ENCODE measurements around the gene CREBZF.

The CREBZF gene

GRCh38 chr11:85664615-85665481, at the start of gene CREBZF:
Gene CREBZF (minus strand): TSS chr11:85665129. CDS start chr11:85664875, 254 bp downstream.
- Histone ChIP-seq H3K4me1 (peaks cover 3 to 35% (median 26%) of the 10 kb centered on the region in 10 experiments; a peak in 18 of 20 replicates), H3K4me2 (peak within 1 kb of the TSS; percentile 82 to 98 (median 91)), H3K9ac (peak within 1 kb of the TSS; percentile 94 to 100 (median 98)), H3K36me3 (peaks cover 8 to 37% (median 23%) of the 10 kb centered on the region in 11 experiments; a peak in 18 of 22 replicates), H3K9me3 (replicated peaks in 1 of 11) (no peaks in the 10 kb centered on the region), H3K27me3 (no peaks in the 10 kb centered on the region), H3K4me3 (peak within 1 kb of the TSS; percentile 85 to 99 (median 90)), H4K20me1 (peaks cover 38 to 48% (median 42%) of the 10 kb centered on the region in 11 experiments), H3K27ac (peak within 1 kb of the TSS; percentile 93 to 100 (median 98))
- TF ChIP-seq Cebpa-rat (IDR thresholded peaks at IDR 0.05), result no peak

- Histone ChIP-seq H4K20me1 (no peaks in the 10 kb centered on the region), H3K4me2 (no peak overlapping the region), H3K27me3 (no peaks in the 10 kb centered on the region), H3K27ac (no peak overlapping the region), H3K4me3 (no peak overlapping the region), H3K4me1 (no peaks in the 10 kb centered on the region), H3K9ac (no peak overlapping the region), H3K36me3 (no peaks in the 10 kb centered on the region), H3K9me3 (replicated peaks in 1 of 11) (no peaks in the 10 kb centered on the region)
- no peak for TF ChIP-seq Cebpa-rat (IDR thresholded peaks at IDR 0.05)
Measured at GRCh38 chr11:85712953-85713352, 48.0 kb upstream of the CREBZF start.

- Histone ChIP-seq H3K36me3 (no peaks in the 10 kb centered on the region), H3K27me3 (no peaks in the 10 kb centered on the region), H3K27ac (no peak overlapping the region), H4K20me1 (no peaks in the 10 kb centered on the region), H3K9ac (no peak overlapping the region), H3K4me3 (no peak overlapping the region), H3K9me3 (replicated peaks in 1 of 11) (no peaks in the 10 kb centered on the region), H3K4me1 (no peaks in the 10 kb centered on the region), H3K4me2 (no peak overlapping the region)
- TF ChIP-seq Cebpa-rat (IDR thresholded peaks at IDR 0.05), result no peak
Measured at GRCh38 chr11:85710917-85711316, 46.0 kb upstream of the CREBZF start.

- no peaks in the 10 kb centered on the region for H3K36me3 ChIP-seq
- no peak overlapping the region for H3K9ac ChIP-seq
- no peak overlapping the region for H3K4me2 ChIP-seq
- H3K27me3 ChIP-seq, result no peaks in the 10 kb centered on the region
- H3K27ac ChIP-seq, result no peak overlapping the region
- no peak overlapping the region for H3K4me3 ChIP-seq
- 0 out of 20 replicates have a peak, but pooled peaks cover 0 to 6% (median 0%) of the 10 kb centered on the region in 10 experiments for H3K4me1 ChIP-seq
- TF ChIP-seq Cebpa-rat (IDR thresholded peaks at IDR 0.05), result no peak
- H4K20me1 ChIP-seq, result no peaks in the 10 kb centered on the region
- no peaks in the 10 kb centered on the region for H3K9me3 ChIP-seq (replicated peaks in 1 of 11)
Measured at GRCh38 chr11:85709941-85710702, 45.2 kb upstream of the CREBZF start.

GRCh38 chr11:85705800-85706199, 40.9 kb upstream of the CREBZF start:
- Histone ChIP-seq H3K36me3 (no peaks in the 10 kb centered on the region), H3K4me2 (0 out of 22 replicates have a peak overlapping the region, but pooled peaks of 1 of the 11 experiments have one; percentile 12), H3K9ac (no peak overlapping the region), H3K27ac (no peak overlapping the region), H4K20me1 (no peaks in the 10 kb centered on the region), H3K4me1 (0 out of 20 replicates have a peak, but pooled peaks cover 0 to 6% (median 0%) of the 10 kb centered on the region in 10 experiments), H3K27me3 (no peaks in the 10 kb centered on the region), H3K4me3 (no peak overlapping the region), H3K9me3 (replicated peaks in 1 of 11) (peaks cover 0 to 9% (median 0%) of the 10 kb centered on the region in 11 experiments; a peak in 1 of 22 replicates)
- no peak for TF ChIP-seq Cebpa-rat (IDR thresholded peaks at IDR 0.05)

GRCh38 chr11:85704967-85705366, 40.0 kb upstream of the CREBZF start:
- Histone ChIP-seq H3K9me3 (replicated peaks in 1 of 11) (peaks cover 0 to 9% (median 0%) of the 10 kb centered on the region in 11 experiments; a peak in 1 of 22 replicates), H3K4me2 (no peak overlapping the region), H4K20me1 (no peaks in the 10 kb centered on the region), H3K4me1 (peaks cover 0 to 8% (median 5%) of the 10 kb centered on the region in 10 experiments; a peak in 10 of 20 replicates), H3K9ac (no peak overlapping the region), H3K27ac (no peak overlapping the region), H3K36me3 (no peaks in the 10 kb centered on the region), H3K4me3 (no peak overlapping the region), H3K27me3 (no peaks in the 10 kb centered on the region)
- no peak for TF ChIP-seq Cebpa-rat (IDR thresholded peaks at IDR 0.05)

GRCh38 chr11:85699957-85700741, 35.2 kb upstream of the CREBZF start:
- Histone ChIP-seq H3K27ac (0 out of 22 replicates have a peak overlapping the region, but pooled peaks of 2 of the 11 experiments have one; percentile 6 to 8), H3K9ac (no peak overlapping the region), H3K4me3 (no peak overlapping the region), H3K4me1 (peaks cover 0 to 15% (median 8%) of the 10 kb centered on the region in 10 experiments; a peak in 12 of 20 replicates), H3K4me2 (peak overlapping the region in 10 of 11 experiments; percentile 5 to 54 (median 26); a peak in 12 of 22 replicates), H3K9me3 (replicated peaks in 1 of 11) (peaks cover 0 to 9% (median 0%) of the 10 kb centered on the region in 11 experiments; a peak in 1 of 22 replicates), H3K27me3 (no peaks in the 10 kb centered on the region), H3K36me3 (no peaks in the 10 kb centered on the region), H4K20me1 (no peaks in the 10 kb centered on the region)
- TF ChIP-seq Cebpa-rat (IDR thresholded peaks at IDR 0.05), result no peak

- peaks cover 0 to 9% (median 0%) of the 10 kb centered on the region in 11 experiments; a peak in 1 of 22 replicates for H3K9me3 ChIP-seq (replicated peaks in 1 of 11)
- no peak overlapping the region for H3K27ac ChIP-seq
- no peaks in the 10 kb centered on the region for H3K36me3 ChIP-seq
- H4K20me1 ChIP-seq, result no peaks in the 10 kb centered on the region
- TF ChIP-seq Cebpa-rat (IDR thresholded peaks at IDR 0.05), result no peak
- H3K9ac ChIP-seq, result no peak overlapping the region
- peaks cover 0 to 15% (median 8%) of the 10 kb centered on the region in 10 experiments; a peak in 12 of 20 replicates for H3K4me1 ChIP-seq
- H3K27me3 ChIP-seq, result no peaks in the 10 kb centered on the region
- H3K4me2 ChIP-seq, result no peak overlapping the region
- H3K4me3 ChIP-seq, result no peak overlapping the region
Measured at GRCh38 chr11:85698195-85698594, 33.3 kb upstream of the CREBZF start.

All from BLaER1 treated with 17β-estradiol and CSF1 and Interleukin-3, amounts not matched to agents 10 nM and 100 nM (cell line).